GM03348 (cell line): ENCODE data around the gene FAM76B.
"Not testable (repeated sequence)": the region's sequence is repeated elsewhere in the genome, so short reads cannot be mapped to it uniquely, and the experiment has no call there.

Experiments used
- DNase-seq: peaks from one replicate; pipeline ENCODE4 v3.0.0; 2012; ENCODE audit warnings: low spot score

The FAM76B gene

DNA sequence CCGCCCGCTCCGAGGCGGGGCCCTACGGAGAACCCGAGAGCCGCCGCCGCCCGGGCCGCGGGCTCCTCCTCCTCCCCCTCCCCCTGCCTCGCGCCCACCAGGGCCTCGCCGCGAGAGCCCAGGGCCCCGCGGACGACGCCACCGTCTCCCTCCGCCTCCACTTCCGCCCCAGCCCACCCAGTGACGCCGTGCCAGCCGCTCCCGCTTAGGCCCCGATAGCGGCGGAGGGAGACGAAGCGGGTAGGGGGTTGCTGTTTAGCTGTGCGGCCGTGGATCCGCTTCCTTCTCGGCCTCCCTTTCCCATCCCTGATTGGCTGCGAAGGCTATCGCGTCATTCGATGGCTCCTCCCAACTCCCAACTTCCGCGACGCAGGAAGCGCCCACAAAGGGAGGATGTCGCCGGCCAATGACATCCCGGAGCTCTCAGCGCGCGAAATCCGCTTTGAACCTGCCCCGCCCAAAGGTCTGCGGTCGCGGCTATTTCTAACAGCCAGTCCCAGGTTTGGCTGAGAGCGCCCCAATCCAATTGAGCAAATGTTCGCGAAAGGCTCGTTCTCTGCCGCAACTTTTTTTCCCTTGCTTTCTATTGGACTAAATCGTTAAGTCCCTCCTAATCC is at the start of gene FAM76B:
Gene FAM76B (minus strand): TSS at position 277 of the 617 bp plus-strand sequence. CDS start 304 bp downstream, outside the sequence.
- DNase-seq: peak; percentile 97

DNA sequence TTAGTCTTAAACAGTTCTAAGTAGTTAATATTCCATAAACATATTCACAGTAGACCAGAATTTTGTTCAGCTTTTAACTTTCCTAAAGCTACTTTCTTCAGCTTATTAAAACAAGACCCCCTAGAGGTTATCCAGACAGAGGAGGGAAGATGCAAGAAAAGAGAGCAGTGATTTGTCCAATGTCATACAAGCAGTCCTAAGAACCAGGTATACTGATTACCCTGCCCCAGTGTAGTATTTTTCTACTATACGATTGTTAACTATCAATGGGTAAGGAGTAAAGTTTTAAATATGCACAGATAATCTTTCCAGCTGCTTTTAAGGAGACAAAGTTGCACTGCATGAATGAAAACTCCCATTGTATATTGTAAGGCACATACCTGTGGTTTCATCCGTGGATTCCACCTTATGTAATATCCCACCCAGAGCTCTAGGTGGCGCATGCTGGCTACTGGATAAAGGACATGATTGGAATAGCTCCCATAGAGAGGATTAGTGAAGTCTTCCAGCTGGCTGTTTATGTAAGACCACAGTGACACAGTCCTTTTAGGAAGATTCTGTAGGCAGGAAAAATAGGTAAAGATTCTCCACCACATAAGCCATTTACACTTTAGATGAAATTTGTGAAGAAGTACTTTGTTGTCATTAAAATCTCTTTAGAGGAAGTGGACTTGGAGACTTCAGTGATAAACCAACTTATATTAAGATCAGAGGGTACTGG is 46.3 kb upstream of the FAM76B start:
- DNase-seq: peak; percentile 70

DNA sequence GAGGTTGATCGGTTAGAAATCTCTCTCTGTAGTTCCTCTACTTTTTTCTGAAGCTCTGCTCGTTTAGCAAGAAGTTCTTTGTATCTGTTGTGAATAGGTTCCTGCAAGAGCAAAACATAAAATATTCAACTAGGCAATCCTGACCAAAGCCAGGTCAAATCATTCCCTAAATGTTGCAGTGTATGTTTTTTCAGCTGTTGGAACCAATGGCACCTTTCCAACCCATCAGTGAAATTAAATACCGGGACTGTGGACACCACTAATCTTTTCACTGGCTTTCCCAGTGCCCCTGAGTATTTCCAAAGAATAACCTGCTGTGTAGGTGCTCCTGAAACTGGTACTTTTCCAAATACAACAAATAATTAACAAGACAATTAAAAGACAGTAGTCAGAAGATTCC is 45.8 kb upstream of the FAM76B start:
- no peak for DNase-seq

DNA sequence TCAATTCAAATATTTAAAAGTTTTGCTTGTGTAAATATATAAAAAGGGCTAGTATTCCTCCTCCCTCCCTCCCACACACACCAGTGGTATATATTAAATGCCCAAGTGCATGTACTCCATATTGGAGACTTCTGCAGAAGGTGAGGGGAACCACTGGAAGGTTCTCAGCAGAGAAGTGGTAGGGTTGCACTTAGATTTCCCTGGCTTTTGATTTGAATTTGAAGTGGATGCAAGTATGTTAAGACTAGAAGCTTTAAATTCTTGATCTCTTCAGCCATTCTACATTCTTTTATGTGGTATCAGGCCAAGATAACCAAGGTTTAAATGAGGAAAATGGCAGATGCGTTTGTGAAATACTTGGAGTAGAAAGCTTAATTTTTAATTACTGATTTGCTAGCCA is 43.8 kb upstream of the FAM76B start:
- DNase-seq: no peak

DNA sequence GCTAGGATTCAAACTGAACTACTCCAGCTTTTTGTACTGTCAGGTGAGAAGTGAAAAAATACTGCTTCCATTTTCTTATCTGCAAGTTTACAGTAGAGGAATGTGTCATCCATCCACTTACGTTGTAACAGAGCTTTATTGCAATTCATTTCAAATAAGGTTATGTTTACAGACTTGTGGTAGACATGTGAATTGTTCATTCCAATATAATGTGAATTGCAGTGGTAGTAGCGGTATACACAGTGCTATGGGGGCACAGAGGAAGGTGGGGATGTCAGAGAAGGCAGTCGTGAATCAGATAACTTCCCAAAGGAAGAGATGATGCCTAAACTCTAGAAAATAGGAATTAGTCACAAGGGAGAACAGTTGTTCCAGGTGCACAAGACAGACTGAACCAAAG is 43.2 kb upstream of the FAM76B start:
- no peak for DNase-seq

DNA sequence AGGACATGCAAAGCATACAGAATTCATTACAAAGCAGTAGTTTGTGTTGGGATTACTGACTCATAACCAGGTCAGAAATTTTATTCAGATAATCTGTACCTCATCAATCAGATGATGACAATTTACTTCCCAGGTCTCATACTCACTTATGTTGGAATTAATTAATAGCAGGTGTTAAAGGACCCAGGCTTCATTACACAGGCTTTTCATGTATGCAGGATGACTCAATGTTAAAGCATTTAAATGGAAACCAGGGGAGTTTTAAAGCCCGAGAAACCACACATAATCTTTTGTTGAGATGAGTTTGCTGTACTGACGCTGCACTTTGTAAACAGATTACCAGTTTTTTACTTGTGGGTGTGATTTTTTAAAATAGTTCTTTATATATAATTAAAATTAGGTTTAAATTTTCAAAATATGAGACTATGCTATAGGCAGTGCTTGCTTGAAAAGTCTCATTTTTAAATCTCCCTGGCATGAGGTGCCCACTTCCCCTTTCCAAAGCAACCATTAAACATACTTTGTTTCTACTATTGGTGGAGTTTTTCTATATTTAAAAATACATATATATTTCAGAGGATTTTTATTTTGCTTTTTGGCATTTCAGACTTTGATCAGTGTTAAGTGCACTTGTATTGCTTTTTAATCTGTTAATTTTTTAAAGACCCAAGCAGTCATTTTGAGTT is 41.8 kb upstream of the FAM76B start:
- DNase-seq: peak; percentile 63

DNA sequence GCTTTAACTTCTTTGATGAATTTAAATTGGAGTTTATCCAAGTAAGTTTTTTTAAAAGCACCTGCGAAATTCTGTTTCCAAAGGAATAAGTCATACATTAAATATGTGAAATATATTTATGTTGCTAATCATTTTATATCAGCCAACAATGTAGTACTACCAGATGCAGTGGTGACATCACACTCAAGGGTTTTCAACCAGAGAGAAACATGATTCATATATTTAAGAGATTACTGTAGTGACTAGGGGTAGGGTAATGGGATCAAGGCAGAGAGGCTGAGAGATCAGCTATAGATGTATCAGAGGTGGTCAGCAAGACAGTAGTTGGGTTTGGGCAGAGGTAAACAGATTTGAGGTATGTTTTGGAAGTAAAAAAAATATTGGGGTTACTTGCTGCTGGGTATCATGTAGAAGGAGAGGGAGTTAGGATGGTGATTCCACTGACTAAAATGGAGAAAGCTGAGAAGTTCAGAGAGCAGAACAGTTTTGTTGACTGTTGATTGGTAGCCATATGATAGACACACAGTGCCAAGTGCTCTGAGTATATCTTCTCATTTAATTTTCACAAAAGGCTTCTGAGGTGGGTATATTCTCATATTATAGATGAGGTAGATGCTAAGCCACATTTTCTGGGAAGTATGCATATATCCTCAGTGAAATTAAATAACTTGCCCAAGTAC is 40.1 kb upstream of the FAM76B start:
- peak; percentile 10 for DNase-seq

DNA sequence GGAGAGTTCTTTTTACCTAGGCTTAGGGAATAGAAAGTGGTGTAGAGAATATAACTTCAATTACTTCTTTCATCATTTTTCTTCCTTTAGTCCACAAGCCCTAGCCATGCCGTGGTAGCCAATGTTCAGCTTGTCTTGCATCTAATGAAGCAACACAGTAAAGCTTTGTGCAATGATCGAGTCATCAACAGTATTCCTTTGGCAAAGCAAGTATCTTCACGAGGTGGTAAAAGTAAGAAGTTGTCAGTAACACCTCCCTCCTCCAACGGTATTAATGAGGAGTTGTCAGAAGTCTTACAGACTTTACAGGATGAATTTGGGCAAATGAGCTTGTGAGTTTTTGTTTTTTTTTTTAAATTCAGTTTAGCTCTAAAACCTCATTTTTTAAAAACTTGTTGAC is 38.1 kb upstream of the FAM76B start:
- no peak for DNase-seq

DNA sequence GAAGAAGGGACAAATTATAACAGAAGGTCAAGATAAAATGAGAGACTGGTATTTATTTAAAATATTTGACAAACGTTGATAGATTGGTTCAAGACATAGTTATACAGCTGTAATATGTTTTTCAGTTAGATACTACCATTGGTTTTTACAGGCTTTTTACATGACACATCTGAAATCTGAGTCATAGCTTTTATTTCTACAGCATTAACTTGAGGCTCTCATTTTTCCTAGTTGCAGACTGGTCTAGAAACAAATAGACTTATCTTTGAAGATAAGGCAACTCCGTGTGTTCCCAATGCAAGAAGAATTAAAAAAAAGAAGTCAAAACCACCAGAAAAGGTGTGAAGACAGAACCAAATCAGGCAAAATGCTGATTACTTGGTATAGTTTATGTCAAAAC is 32.1 kb upstream of the FAM76B start:
- peak; percentile 16 for DNase-seq

DNA sequence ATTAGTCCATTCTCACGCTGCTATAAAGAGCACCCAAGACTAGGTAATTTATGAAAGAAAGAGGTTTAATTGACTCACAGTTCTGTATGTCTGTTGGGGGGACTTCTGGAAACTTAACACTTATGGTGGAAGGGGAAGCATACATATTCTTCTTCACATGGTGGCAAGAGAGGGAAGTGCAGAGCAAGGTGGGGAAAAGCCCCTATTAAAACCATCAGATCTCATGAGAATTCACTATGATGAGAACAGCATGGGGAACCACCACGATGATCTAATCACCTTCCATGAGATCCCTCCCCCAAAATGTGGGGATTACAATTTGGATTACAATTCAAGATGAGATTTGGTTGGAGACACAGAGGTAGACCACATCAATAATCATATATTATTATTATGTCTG is 26.5 kb upstream of the FAM76B start:
- DNase-seq: no peak

DNA sequence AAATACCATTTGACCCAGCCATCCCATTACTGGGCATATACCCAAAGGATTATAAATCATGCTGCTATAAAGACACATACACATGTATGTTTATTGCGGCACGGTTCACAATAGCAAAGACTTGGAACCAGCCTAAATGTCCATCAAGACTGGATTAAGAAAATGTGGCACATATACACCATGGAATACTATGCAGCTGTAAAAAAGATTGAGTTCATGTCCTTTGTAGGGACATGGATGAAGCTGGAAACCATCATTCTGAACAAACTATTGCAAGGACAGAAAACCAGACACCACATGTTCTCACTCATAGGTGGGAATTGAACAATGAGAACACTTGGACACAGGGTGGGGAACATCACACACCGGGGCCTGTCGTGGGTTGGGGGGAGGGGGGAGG is 21.5 kb upstream of the FAM76B start:
- DNase-seq: not testable (repeated sequence)

DNA sequence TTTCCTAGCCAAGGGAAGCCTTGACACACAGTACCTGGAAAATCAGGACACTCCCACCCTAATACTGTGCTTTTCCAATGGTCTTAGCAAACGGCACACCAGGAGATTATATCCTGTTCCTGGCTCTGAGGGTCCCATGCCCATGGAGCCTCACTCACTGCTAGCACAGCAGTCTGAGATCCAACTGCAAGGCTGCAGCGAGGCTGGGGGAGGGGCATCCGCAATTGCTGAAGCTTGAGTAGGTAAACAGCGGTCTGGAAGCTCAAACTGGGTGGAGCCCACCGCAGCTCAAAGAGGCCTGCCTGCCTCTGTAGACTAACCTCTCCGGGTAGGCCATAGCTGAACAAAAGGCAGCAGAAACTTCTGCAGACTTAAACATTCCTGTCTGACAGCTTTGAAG is 16.9 kb upstream of the FAM76B start:
- not testable (repeated sequence) for DNase-seq

DNA sequence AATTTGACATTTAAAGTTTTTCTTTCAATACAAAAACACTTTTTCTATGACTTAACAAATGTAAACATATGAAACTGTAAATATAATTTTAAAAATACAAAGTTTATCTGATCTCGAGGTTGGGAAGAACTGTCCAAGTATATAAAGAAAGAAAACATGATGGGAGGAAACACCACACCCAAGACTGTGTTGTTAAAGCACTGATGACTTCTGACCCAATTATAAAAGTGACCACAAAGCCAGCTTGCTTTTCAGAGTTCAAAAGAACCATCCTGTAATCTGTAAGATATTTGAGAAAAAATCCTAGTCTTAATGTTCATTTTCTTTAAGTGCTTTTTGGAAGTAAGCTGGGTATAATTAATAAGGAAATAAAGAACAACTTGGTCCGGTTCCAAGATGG is 16.3 kb upstream of the FAM76B start:
- no peak for DNase-seq

DNA sequence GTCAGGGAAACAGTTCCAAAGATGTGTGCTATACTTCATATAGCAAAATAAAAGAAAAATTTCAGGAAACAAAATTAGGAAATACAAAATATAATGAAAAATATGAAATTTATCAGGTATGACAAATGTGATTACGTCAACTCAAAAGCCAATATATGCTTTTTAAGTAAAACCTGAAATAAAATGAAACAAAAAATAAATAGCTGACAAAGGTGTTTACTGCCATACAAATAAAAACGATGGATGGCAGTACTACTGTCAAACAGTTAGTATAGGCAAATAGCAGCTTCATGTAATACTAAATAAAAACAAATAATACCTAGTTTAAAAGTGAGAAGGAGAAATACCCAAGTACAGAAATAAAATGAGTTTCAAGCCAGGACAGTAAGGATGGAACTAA is 14.4 kb upstream of the FAM76B start:
- no peak for DNase-seq

DNA sequence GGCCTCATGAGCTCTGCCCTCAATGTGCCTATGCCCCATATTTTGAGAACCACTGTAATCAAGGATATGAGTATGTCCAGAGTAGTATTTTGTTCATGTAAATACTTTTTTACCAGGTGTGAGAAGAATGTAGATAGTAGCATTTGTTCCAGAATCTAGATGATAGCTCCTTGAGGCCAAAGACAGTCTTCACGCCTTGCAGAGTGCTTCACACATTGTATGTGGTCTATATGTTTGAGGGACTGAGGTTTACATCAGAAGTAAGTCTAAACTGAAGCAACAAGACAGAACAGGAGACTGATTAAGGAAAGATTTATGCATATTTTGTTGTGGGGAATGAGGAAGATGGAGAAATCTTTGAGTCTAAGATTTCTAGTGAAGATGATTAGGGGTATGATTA is 13.2 kb upstream of the FAM76B start:
- DNase-seq: no peak

DNA sequence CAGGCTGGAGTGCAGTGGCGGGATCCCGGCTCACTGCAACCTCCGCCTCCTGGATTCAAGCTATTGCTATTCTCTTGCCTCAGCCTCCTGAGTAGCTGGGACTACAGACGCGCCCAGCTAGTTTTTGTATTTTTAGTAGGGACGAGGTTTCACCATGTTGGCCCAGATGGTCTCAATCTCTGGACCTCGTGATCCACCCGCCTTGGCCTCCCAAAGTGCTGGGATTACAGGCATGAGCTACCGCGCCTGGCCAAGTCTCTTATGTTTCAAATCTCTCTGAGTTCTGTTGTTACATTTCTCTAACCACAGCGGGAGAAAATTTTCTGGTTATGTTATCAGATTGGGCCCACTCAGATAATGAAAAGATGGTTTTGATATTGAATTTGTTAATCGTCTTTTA is 10.9 kb upstream of the FAM76B start:
- no peak for DNase-seq

DNA sequence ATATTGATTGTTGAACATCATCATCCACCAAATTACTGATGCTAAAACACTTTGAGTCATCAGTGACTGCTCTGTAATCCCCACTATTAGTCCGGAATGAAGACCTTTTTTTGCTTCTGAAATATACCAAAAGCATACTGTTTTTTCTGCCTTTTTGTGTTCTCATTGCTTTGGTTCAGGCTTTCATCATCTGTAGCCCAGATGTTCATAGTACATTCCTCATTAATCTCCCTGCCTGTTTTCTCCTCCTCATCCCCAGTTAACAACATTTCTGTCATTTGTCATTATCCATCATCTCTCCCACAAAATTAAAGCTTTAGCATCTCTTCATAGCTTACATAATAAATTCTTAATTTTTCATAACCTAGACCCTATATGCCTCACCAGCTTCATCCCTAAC is 10.0 kb upstream of the FAM76B start:
- DNase-seq: peak; percentile 20

DNA sequence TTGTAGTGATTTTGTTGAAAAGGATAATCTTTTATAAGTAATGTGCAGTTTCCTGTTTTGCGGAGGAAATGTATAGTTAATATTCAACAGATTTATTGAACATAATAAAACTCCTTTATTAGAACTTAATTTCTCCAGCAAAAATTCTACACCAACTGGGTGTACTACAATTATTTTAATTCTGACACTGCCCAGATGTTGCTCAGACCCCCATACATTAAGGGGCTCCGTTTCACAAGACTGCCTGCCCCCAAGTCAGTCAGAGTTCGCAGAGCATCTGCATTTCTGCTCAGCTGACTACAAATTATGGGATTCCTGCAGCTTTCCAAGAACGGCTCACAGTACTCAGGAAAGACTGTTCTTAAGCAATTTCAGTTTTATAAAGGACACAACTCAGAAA is 6.9 kb upstream of the FAM76B start:
- no peak for DNase-seq

DNA sequence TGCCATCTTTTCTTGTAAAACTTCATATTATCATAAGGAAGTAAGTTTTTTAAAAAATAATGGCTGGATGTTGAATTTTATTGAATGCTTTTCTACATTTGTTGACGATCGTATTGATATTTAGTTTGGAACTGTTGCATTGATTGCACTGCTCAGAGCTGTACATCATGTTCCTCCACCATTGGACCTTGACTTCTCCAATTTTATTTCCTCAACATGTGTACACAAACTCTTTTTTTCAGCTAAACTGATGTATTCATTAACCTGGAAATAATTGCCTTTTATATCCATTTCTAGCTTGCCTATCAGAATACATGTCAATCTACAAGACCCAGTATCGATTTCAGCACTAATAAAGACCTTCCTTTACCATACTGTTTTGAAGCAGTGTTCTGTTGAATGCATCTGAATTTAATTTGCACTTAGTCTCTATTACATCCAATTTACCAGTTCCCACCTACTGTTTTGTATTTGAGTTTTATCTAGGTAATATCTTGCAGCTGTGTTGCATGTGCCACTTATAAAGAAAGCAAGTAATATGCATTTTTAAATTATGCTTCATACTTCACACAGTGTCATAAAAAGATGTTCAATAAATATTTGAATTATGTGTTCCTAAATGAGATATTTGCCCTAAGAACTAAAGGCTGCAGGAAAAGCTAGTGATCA is 6.2 kb upstream of the FAM76B start:
- no peak for DNase-seq

DNA sequence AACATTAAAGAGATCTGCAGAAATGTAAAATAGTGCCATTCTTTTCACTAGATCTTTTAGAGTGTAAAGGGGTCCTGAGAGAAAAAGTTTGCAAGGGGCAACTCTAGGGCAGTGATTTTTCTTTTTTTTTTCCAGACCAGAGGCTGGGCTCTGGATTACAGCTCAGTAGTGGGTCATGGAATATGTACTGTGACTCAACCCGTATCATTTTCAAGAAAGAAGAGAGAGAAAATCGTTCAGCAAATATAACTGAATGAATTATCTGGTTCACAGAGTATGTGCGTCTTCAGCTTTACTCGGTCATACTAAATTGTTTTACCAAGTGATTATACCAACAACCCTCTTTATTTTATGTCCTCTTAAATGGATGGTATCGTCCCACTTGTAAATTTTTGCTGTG is 4.5 kb upstream of the FAM76B start:
- DNase-seq: no peak

DNA sequence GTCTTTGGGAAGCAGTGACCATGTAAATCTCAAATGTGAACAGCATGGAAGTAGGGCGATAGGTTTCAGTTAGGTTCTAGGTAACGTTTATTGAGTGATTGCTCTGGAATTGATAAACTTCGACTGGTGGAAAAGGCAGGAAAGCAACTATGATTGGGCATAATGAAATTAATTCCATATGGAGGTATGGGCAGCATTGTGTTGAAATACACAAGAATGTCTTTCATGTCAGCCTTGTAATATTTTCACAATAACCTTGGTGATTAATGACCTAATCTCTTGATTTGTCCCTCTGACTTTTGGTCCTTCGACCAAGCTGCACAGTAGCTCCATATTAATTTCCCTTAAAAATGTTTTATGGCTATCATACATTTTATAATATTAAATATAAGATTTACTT is 3.5 kb upstream of the FAM76B start:
- peak; percentile 5 for DNase-seq

DNA sequence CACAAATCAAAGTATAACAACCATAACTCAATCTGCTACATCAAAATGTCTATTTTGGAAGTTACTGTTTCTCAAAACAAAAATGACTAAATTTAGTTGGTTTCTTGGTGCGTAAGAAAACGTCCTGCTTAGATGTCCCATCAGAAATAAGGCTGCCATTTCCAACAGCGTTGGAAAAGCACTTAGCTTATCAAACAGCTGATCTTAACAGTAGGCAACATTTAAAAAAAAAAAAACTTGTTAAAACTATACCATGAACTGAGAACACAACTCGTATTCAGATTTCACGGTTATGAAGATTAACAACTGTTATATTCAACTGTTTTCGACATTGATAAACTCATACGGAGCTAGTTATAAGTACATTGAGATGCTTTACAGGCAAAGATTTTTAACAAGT is 3.1 kb upstream of the FAM76B start:
- no peak for DNase-seq
